Right cardiac atrium (tissue), 5 donors: ENCODE results near the gene CEP192. TPM values are rescaled to one million over a fixed set of nuclear protein-coding genes. Genes with fewer than 3 reads are reported as not detected.
A peak's percentile ranks its signal among the peaks of the same experiment; 100 is the strongest.

Experiments used
- ATAC-seq, 2 donors: fragments of 200-7000 bp; cut with Tn5 transposase; one replicate each; pipeline versions ENCODE4 v1.8.0 to v1.9.1; 2020; ENCODE audit warnings: moderate library complexity in 2 of 2, mild to moderate bottlenecking in 1 of 2
- DNase-seq, 3 donors: peaks; one replicate each; pipeline ENCODE4 v3.0.0-alpha.2; 2020
- H3K27ac ChIP-seq: one replicate; pipeline ENCODE4 v1.5.1; 2013; ENCODE audit warnings: mild to moderate bottlenecking, low read length, control low read depth, moderate library complexity
- H3K27me3 ChIP-seq: one replicate; pipeline ENCODE4 v1.6.1; 2013; ENCODE audit not compliant: control insufficient read depth, insufficient read depth
- H3K4me1 ChIP-seq: one replicate; pipeline ENCODE4 v1.6.1; 2013; ENCODE audit warnings: low read length; ENCODE audit not compliant: control insufficient read depth, insufficient read depth
- H3K4me3 ChIP-seq: one replicate; pipeline ENCODE4 v1.5.1; 2013; ENCODE audit warnings: low read length, control low read depth
- H3K9me3 ChIP-seq: one replicate; pipeline ENCODE4 v1.6.1; 2013; ENCODE audit warnings: low read length; ENCODE audit not compliant: control insufficient read depth
- WGBS: extraction: QIAGEN DNeasy Blood & Tissue Kit; methylation state at CpG from one replicate; pipeline ENCODE4 v1.1.7; 2013; 5-methylcytosine and 5-hydroxymethylcytosine counted together
- intact Hi-C, 4 donors: fragments of 100-400 bp; cut with DNase I; formaldehyde crosslinking; loops; one replicate each; pipeline versions ENCODE4 v1.11.0 to v1.14.0; 2022 to 2023
- polyA plus RNA-seq: library from polyadenylated mRNA; stranded (reverse); fragments of 200-250 nt; gene quantifications from one replicate; pipeline ENCODE4 v1.2.3, GENCODE V29; 2013
- total RNA-seq, 4 donors: library from RNA; stranded (reverse); fragmentation: NEBNext Ultra II Directional; extraction: Animal tissue kit (Norgen Biotek cat#: 25700); gene quantifications; one replicate each; pipeline ENCODE4 v1.2.1, GENCODE V29; 2021
- donor health status: healthy with polysubstance abuse.
- donor health status: DM: no; HTN: yes; CAD: no.
- donor health status: DM: no; HTN: no; CAD: no.
- donor health status: DM: no; HTN: yes; CAD: no; lungs with severe emphysema.
- donor health status: DM: yes; HTN: yes; CAD: no.

Gene CEP192
- total and polyA plus RNA-seq, 5 donors = 8.2 to 33.5 (median 29.8) TPM

DNA sequence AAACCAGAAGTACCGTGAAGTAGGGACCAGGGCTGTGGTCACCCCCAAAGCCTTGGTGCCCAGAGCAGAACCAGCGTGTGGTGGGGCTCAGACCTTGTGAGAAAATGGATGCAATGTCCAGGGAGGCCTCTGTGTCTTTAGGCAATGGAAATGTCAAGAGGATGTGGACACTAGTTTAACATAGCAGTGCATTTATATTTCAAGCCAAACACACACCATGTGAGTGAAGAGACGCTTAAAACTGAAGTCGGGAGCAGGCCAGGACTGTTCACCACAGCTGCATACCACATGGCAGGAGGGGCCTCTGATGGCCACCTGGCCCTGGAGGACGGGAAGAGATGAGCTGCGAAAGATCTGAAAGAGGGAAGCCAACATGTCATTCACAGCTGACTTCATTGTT lies 140.1 kb downstream of the CEP192 start:
- intact Hi-C loops = no loop called here
- H3K9me3 ChIP-seq = no peaks in the 10 kb centered on the region
- no peak overlapping the region for H3K27ac ChIP-seq
- 71% methylated on average over 6 of the region's 6 CpGs for WGBS
- ATAC-seq (no peak), DNase-seq (no peak)
- H3K4me1 ChIP-seq = peaks cover 2% of the 10 kb centered on the region
- H3K27me3 ChIP-seq = no peaks in the 10 kb centered on the region
- no peak overlapping the region for H3K4me3 ChIP-seq

DNA sequence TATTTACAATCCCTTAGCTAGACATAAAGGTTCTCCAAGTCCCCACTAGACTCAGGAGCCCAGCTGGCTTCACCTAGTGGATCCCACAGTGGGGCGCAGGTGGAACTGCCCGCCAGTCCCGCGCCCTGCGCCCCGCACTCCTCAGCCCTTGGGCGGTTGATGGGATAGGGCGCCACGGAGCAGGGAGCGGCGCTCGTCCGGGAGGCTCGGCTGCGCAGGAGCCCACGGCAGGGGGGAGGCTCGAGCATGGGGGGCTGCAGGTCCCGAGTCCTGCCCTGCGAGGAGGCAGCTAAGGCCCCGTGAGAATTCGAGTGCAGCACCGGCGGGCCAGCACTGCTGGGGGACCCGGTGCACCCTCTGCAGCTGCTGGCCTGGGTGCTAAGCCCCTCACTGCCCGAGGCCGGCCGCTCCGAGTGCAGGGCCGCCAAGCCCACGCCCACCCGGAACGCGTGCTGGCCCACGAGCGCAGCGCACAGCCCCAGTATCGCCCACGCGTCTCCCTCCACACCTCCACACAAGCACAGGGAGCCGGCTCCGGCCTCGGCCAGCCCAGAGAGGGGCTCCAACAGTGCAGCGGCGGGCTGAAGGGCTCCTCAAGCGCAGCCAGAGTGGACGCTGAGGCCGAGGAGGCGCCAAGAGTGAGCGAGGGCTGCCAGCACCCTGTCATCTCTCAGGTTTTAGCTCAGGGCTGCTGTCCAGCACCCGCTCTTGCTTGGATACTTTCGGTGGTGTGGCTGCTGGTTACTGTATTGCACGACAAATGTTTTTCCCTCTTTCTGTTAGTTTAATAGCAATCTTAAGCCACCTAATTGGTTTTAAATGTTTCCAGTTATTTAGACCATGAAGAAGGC lies 143.6 kb downstream of the CEP192 start:
- DNase-seq = peak in 2 of 3 donors; percentile 65 to 74
- H3K4me3 ChIP-seq = no peak overlapping the region
- intact Hi-C loops = no loop called here
- no peaks in the 10 kb centered on the region for H3K9me3 ChIP-seq
- no peak overlapping the region for H3K27ac ChIP-seq
- 90% methylated on average over 52 of the region's 52 CpGs for WGBS
- no peaks in the 10 kb centered on the region for H3K27me3 ChIP-seq
- H3K4me1 ChIP-seq = peaks cover 2% of the 10 kb centered on the region
- ATAC-seq = no peak

DNA sequence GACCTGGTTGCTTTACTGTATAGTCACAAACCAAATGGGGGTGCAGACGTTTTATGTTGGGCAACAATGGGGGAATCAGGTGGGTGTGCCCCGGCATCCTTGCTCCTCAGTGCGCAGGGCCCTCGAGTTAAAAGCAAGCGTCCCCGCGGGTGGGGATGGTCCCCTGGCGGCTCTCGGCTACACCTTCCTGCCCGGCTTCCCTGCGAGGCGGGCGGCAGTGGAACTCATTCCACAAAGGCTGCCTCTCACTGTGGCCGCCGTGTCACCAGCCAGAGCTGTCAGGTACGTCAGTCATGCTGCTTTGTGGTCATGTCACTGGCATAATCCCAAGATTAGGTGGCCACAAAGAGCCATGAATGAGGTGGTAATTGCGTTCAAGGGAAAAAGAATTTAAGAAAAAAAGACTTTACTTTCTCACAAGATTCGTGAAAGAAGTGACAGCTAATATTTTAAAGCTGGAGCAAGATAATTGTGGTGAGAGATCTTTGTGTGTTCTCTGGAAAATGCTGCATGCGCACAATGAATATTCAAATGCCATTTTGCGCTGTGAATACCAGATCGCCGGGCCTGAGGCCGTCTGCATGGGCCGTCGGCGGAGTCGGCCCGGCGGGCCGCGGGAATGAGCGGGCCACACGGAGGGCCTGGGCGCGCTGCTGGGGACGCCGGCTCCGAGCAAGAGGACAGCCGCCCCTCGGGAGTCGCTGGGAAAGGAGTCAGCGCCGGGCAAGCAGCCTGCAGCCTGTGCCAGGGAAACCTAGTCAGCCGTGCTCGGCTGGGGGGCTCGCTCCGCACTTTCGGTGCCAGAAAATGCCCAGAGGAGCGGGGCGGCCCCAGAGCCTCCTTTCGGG lies 145.1 kb downstream of the CEP192 start:
- H3K9me3 ChIP-seq = no peaks in the 10 kb centered on the region
- H3K27ac ChIP-seq = no peak overlapping the region
- H3K4me3 ChIP-seq = peak overlapping the region; percentile 57
- ATAC-seq (peak; percentile 46 to 47), DNase-seq (peak; percentile 46 to 83 (median 81))
- peaks cover 2% of the 10 kb centered on the region for H3K4me1 ChIP-seq
- no peaks in the 10 kb centered on the region for H3K27me3 ChIP-seq
- WGBS = 25% methylated on average over 51 of the region's 51 CpGs
- intact Hi-C loops = no loop called here

DNA sequence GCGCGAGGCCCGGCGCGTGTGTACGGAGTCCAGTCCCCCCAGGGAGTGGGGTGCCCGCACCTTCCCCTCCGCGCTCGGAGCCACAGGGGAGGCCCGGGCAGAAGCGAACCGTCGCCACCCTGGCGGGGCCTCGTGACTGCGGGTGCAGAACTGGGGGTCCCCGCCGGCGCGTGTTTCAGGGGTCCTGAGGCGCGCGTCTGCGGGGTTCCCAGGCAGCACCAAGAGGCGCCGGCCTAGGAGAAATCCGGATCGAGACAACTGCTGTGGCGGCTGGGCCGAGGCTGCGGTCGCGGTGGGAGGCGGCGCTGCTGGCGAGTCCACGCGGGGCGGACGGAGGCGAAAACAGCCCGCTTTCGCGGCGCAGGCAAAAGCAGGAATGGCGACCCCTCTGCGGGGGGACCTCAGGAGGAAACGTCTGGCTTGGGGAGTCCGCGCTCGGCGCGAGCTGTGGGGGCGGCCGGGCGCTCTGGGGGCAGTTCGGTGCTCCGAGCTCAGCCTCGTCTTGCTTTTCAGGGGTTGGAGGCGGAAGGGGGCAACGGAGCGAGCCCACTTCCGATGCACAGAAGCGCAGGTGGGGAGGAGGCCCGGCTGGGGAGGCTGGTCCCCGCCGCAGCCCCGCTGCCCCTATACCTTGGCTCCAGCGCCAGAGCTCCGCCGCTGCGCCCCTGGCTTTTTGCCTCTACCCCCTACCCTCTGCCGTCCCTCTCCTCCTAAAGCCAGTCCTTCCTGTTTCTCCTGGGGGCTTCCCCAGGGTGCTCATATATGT lies 145.9 kb downstream of the CEP192 start:
- DNase-seq = peak; percentile 56 to 81 (median 77)
- peak; percentile 61 to 64 for ATAC-seq
- H3K9me3 ChIP-seq = no peaks in the 10 kb centered on the region
- intact Hi-C loops = no loop called here
- peaks cover 2% of the 10 kb centered on the region for H3K4me1 ChIP-seq
- H3K27ac ChIP-seq = peak overlapping the region; percentile 33
- no peaks in the 10 kb centered on the region for H3K27me3 ChIP-seq
- WGBS = 2% methylated on average over 74 of the region's 74 CpGs
- peak overlapping the region; percentile 57 for H3K4me3 ChIP-seq

DNA sequence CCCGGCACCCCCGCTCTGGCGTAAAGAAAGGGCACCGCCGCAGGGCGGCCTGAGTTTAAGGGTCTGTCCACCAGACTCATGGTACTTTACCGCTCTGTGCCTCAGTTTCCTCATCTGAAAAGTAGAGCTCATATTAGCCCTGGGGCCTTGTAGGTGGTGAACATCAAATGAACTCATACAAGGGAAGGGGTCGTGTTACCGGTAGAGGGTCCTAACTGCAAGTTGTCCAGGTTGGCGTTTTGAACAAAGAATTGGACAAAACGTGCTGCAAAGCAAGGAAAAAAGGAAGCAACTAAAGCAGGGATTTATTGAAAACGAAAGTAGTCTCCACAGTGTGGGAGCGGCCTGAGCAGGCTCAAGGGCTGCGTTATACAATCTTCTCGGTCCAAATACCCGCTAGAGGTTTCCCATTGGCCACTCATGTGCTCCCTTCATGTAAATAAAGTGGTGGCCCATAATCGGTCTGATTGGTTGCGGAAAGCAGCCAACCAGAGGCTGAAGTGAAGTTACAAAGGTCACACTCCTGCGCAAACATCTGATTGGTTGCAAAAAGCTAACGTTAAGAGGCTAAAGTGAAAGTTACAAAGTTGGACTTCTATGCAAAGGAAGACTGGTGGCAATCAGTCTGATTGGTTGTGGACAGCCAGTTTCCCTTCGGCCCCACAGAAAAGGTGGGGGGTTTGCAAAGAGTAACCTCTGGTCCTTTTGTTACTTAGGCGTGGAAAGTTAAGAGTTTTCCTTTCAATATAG lies 146.7 kb downstream of the CEP192 start:
- DNase-seq (peak; percentile 61 to 83 (median 69)), ATAC-seq (peak; percentile 91)
- Histone ChIP-seq H3K27ac (peak overlapping the region; percentile 33), H3K4me3 (peak overlapping the region; percentile 57), H3K4me1 (peaks cover 2% of the 10 kb centered on the region), H3K27me3 (no peaks in the 10 kb centered on the region), H3K9me3 (no peaks in the 10 kb centered on the region)
- intact Hi-C loops = no loop called here
- WGBS = 55% methylated on average over 22 of the region's 22 CpGs

DNA sequence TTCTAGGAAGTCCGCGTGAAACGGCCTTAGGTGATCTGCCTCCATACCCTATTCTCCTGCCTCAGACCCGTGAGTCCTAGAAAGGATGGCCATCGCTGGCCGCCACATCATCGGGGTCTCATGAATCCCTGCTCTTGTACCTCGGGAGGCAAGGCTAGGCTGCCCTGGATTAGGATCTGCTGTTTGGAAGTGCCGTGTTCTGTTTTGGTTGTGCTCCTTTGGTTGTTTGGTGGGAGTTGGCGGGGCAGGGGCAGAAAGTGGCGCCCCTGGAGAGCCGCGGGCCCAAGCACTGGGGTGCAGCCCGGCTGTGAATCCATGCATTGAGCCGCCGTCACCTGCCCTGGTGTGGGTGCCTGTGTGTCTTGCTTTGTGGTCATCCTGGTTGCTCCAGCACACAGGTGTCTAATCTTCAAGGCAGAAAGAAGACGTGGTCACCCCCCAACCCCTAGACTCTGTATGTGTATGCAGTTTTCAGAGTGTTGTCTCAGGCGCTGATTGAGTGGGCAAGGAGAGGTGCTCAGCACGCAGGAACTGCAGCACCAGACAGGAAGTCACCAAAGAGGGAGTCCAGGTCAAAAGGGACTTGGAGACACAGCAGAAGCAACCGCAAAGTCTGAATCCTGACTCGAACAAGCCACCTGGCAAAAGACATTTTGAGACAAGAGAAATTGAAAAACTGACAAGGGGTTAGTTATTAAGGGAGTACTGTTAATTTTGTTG lies 147.4 kb downstream of the CEP192 start:
- Histone ChIP-seq H3K27ac (no peak overlapping the region), H3K4me3 (no peak overlapping the region)

DNA sequence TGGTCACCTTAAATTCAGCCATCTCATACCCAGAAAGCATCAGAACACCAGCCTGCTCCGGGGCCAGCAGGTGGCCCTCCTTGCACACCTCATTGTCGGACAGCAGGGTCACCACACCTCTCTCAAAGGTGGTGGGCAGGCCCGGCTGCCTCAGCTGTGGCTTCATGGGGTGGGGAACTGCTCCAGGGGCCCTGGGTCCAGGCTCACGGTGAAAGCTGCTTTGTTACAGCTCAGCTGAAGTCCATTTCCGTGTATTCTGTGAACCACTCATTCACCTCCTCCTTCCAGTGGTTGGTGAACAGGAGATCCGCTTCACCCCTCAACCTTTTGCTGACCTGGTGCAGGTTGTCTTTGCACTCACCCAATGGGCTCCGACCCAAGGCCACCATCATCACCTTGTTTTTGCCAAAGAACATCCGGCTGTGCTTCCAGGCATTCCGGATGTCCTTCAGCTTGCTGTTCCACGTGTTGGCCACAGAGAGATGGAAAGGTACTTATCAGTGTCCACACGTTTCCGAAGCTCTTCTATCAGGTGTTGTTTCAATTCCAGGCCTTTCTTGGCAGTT lies 148.8 kb downstream of the CEP192 start:
- Histone ChIP-seq H3K4me3 (no peak overlapping the region), H3K9me3 (no peaks in the 10 kb centered on the region), H3K4me1 (peaks cover 2% of the 10 kb centered on the region), H3K27me3 (no peaks in the 10 kb centered on the region), H3K27ac (no peak overlapping the region)
- ATAC-seq (no peak), DNase-seq (no peak)
- intact Hi-C loops = no loop called here
- 72% methylated on average over 12 of the region's 12 CpGs for WGBS

More for the DNA sequence above, 147.4 kb downstream of the CEP192 start:
- intact Hi-C loops = no loop called here
- Histone ChIP-seq H3K27me3 (no peaks in the 10 kb centered on the region), H3K9me3 (no peaks in the 10 kb centered on the region), H3K4me1 (peaks cover 2% of the 10 kb centered on the region)
- ATAC-seq = no peak
- WGBS = 96% methylated on average over 21 of the region's 21 CpGs
- DNase-seq = no peak

DNA sequence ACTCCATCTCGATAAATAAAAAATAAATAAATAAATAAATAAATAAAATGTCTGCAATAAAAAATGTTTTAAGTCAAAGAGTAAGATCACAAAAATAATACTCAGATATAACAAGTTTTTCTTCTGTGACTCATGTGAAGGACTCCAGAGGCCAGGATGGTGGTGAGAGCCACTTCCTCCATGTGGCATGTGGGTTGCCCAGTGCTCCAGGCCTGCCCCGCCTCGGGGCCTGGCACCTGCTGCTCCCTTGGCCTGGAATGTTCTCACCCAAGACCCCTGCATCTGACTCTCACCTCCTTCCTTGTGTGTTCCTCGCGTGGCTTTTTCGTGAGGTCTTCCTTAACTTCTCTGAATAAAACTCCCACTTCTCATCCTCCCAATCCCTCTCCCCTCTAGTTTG lies 150.0 kb downstream of the CEP192 start:
- no peaks in the 10 kb centered on the region for H3K9me3 ChIP-seq
- intact Hi-C loops = no loop called here
- H3K27ac ChIP-seq = no peak overlapping the region
- ATAC-seq = no peak
- H3K27me3 ChIP-seq = no peaks in the 10 kb centered on the region
- H3K4me1 ChIP-seq = no peaks in the 10 kb centered on the region
- H3K4me3 ChIP-seq = no peak overlapping the region
- WGBS = 88% methylated on average over 6 of the region's 6 CpGs
- no peak for DNase-seq

DNA sequence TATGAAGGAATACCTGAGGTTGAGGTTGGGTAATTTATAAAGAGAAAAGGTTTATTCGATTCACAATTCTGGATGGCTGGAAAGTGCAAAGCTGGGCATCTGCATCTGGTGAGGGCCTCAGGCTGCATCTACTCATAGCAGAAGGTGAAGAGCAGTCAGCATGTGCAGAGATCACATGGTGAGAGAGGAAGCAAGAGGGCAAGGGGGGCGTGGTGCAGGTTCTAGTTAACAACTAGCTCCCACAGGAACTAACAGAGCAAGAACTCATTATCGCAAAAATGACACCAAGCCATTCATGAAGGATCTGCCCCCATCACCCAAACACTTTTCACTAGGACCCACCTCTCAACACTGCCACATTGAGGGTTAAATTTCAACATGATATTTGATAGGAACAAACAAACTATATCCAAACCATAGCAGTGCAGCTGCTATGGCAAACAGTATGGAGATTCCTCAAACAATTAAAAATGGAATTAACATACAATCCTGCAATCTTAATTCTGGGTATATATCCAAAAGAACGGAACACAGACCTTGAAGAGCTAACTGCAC lies 154.6 kb downstream of the CEP192 start:
- no peak for ATAC-seq
- intact Hi-C loops = no loop called here
- WGBS = 88% methylated on average over 4 of the region's 4 CpGs
- Histone ChIP-seq H3K4me3 (no peak overlapping the region), H3K27ac (no peak overlapping the region), H3K27me3 (no peaks in the 10 kb centered on the region), H3K4me1 (no peaks in the 10 kb centered on the region), H3K9me3 (no peaks in the 10 kb centered on the region)
- DNase-seq = no peak
